ENCODE results near the gene POU6F2.

POU6F2 gene

GRCh38 chr7:39399986-39400385, 422.3 kb downstream of the POU6F2 start:
- H3K27ac ChIP-seq (ENCODE audit: extremely low read depth, low read depth, low read length), result no peak overlapping the region
- no peaks in the 10 kb centered on the region for H3K4me1 ChIP-seq (ENCODE audit: control insufficient read depth, insufficient read depth, low read length)
- H3K4me3 ChIP-seq (ENCODE audit: low read depth, low read length), result no peak overlapping the region
- POLR2A ChIA-PET, result no interaction called here
- CTCF ChIA-PET, result no interaction called here
- H3K9me3 ChIP-seq (ENCODE audit: control insufficient read depth, insufficient read depth, low read depth, low read length), result no peaks in the 10 kb centered on the region
- H3K36me3 ChIP-seq (ENCODE audit: control insufficient read depth in 2 of 2, insufficient read depth in 1 of 2, low read length in 2 of 2), result no peaks in the 10 kb centered on the region
- TF ChIP-seq ZNF138 (tag by site-specific recombination; IDR thresholded peaks at IDR 0.05; ENCODE audit: borderline replicate concordance) (no peak), ZNF76 (tag by site-specific recombination; IDR thresholded peaks at IDR 0.05; ENCODE audit: borderline replicate concordance, low read depth) (no peak), ZBTB49 (tag by site-specific recombination; IDR thresholded peaks at IDR 0.05; ENCODE audit: low read depth) (no peak), ZNF132 (tag by site-specific recombination; IDR thresholded peaks at IDR 0.05; ENCODE audit: borderline replicate concordance) (no peak), ZSCAN23 (tag by site-specific recombination; IDR thresholded peaks at IDR 0.05) (no peak), ZNF830 (tag by site-specific recombination; IDR thresholded peaks at IDR 0.05; ENCODE audit: low read depth) (no peak), ZNF629 (tag by site-specific recombination; IDR thresholded peaks at IDR 0.05) (no peak), ZBTB44 (tag by site-specific recombination; IDR thresholded peaks at IDR 0.05) (no peak), ZNF664 (tag by site-specific recombination; IDR thresholded peaks at IDR 0.05) (no peak), KLF1 (tag by site-specific recombination; IDR thresholded peaks at IDR 0.05) (no peak)
- TF ChIP-seq, protein P1, sequence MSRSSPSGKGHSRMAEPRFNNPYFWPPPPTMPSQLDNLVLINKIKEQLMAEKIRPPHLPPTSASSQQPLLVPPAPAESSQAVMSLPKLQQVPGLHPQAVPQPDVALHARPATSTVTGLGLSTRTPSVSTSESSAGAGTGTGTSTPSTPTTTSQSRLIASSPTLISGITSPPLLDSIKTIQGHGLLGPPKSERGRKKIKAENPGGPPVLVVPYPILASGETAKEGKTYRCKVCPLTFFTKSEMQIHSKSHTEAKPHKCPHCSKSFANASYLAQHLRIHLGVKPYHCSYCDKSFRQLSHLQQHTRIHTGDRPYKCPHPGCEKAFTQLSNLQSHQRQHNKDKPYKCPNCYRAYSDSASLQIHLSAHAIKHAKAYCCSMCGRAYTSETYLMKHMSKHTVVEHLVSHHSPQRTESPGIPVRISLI (tag by site-specific recombination; IDR thresholded peaks at IDR 0.05), result no peak

DNA sequence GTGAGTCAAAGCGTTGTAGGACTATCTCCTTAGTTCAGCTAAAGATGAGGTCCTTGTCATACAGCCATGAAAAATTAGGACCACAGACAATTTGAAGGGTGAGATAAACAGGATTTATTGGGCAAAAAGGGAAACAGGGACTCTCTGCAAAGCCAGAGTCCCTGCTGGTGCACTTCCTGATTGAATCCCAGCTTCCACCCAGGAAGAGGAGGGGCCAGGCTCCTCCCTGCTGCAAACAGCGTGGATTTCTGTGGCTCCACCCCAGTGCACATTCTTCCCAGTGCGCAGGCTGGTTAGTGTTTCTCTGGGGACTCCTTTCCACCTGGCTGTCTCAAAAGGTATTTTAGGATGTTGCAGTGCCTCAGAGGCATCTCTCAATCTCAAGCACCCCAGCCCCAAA, 423.1 kb downstream of the POU6F2 start:
- H3K27ac ChIP-seq (ENCODE audit: extremely low read depth, low read depth, low read length), result no peak overlapping the region
- CTCF ChIA-PET, result no interaction called here
- no peaks in the 10 kb centered on the region for H3K9me3 ChIP-seq (ENCODE audit: control insufficient read depth, insufficient read depth, low read depth, low read length)
- no peaks in the 10 kb centered on the region for H3K36me3 ChIP-seq (ENCODE audit: control insufficient read depth in 2 of 2, insufficient read depth in 1 of 2, low read length in 2 of 2)
- POLR2A ChIA-PET, result no interaction called here
- no peak overlapping the region for H3K4me3 ChIP-seq (ENCODE audit: low read depth, low read length)
- no peaks in the 10 kb centered on the region for H3K4me1 ChIP-seq (ENCODE audit: control insufficient read depth, insufficient read depth, low read length)
- TF ChIP-seq SP3 (tag by site-specific recombination; IDR thresholded peaks at IDR 0.05), result 0 out of 2 replicates have a peak, but pooled peaks have one; percentile 22
- TF ChIP-seq ZNF202 (tag by site-specific recombination; IDR thresholded peaks at IDR 0.05; ENCODE audit: borderline replicate concordance), result no peak

DNA sequence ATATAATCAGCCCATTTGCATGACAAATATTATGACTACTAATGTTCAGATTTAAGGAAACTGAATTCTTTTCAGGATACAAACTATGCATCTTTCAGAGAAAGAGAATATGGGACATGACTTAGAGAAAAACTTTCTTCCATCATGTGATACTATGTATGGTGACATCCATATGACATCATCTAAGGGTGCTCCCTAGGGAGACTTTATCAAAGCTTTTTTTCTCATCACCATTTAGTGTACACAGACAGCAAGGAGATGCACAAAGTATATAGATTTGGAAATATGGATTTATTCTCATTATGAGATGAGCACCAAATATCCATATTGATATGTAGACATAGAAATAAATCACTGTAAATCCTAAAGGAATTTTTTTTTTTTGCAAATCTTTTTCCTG, 424.3 kb downstream of the POU6F2 start:
- H3K4me1 ChIP-seq (ENCODE audit: control insufficient read depth, insufficient read depth, low read length), result peaks cover 7% of the 10 kb centered on the region; the same call in 1 of the 2 replicates
- H3K27ac ChIP-seq (ENCODE audit: extremely low read depth, low read depth, low read length), result no peak overlapping the region
- no peaks in the 10 kb centered on the region for H3K36me3 ChIP-seq (ENCODE audit: control insufficient read depth in 2 of 2, insufficient read depth in 1 of 2, low read length in 2 of 2)
- ChIA-PET POLR2A (no interaction called here), CTCF (interaction anchor here (0.9 kb wide), 1 partner anchor 51 kb away, joined by 4 read pairs; no protein-coding TSS in a partner anchor)
- H3K9me3 ChIP-seq (ENCODE audit: control insufficient read depth, insufficient read depth, low read depth, low read length), result no peaks in the 10 kb centered on the region
- H3K4me3 ChIP-seq (ENCODE audit: low read depth, low read length), result no peak overlapping the region
- TF ChIP-seq MYNN (tag by site-specific recombination; IDR thresholded peaks at IDR 0.05; ENCODE audit: borderline replicate concordance) (no peak), ZNF629 (tag by site-specific recombination; IDR thresholded peaks at IDR 0.05) (peak; percentile 25; the same call in 1 of the 2 replicates), ZBTB21 (tag by site-specific recombination; IDR thresholded peaks at IDR 0.05) (0 out of 2 replicates have a peak, but pooled peaks have one; percentile 21), AEBP2 (tag by site-specific recombination; IDR thresholded peaks at IDR 0.05; ENCODE audit: borderline replicate concordance) (no peak), ZNF324 (tag by site-specific recombination; IDR thresholded peaks at IDR 0.05) (no peak), ZBTB17 (tag by site-specific recombination; IDR thresholded peaks at IDR 0.05) (no peak), ZNF48 (tag by site-specific recombination; IDR thresholded peaks at IDR 0.05) (no peak), ZNF398 (tag by site-specific recombination; IDR thresholded peaks at IDR 0.05) (no peak), ZNF366 (tag by site-specific recombination; conservative IDR thresholded peaks at IDR 0.05) (0 out of 2 replicates have a peak, but pooled peaks have one; percentile 16)
- TF ChIP-seq, protein P2, sequence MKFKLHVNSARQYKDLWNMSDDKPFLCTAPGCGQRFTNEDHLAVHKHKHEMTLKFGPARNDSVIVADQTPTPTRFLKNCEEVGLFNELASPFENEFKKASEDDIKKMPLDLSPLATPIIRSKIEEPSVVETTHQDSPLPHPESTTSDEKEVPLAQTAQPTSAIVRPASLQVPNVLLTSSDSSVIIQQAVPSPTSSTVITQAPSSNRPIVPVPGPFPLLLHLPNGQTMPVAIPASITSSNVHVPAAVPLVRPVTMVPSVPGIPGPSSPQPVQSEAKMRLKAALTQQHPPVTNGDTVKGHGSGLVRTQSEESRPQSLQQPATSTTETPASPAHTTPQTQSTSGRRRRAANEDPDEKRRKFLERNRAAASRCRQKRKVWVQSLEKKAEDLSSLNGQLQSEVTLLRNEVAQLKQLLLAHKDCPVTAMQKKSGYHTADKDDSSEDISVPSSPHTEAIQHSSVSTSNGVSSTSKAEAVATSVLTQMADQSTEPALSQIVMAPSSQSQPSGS (tag by site-specific recombination; IDR thresholded peaks at IDR 0.05; ENCODE audit: low read depth), result peak; percentile 33; the same call in 1 of the 2 replicates

Data from HEK293 (cell line).